Mesodermal cell (in vitro differentiated cells): ENCODE data around the gene ZNF605.
"Not testable (repeated sequence)": the region's sequence is repeated elsewhere in the genome, so short reads cannot be mapped to it uniquely, and the experiment has no call there.

ENCODE experiments used
- H3K27ac ChIP-seq: 2 replicates; pipeline ENCODE4 v1.7.0; 2013; ENCODE audit warnings: mild to moderate bottlenecking, low read depth, low read length, moderate library complexity; ENCODE audit not compliant: severe bottlenecking
- H3K36me3 ChIP-seq: 2 replicates; pipeline ENCODE4 v1.7.1; 2013; ENCODE audit warnings: mild to moderate bottlenecking, low read length, moderate library complexity; ENCODE audit not compliant: control insufficient read depth, insufficient read depth
- H3K4me1 ChIP-seq: one replicate; pipeline ENCODE4 v1.7.1; 2013; ENCODE audit warnings: mild to moderate bottlenecking, low read length; ENCODE audit not compliant: insufficient read depth, control insufficient read depth, poor library complexity, severe bottlenecking
- H3K4me3 ChIP-seq: 2 replicates; pipeline ENCODE4 v1.7.0; 2013; ENCODE audit warnings: low read length, control low read depth, mild to moderate bottlenecking; ENCODE audit not compliant: insufficient read depth, poor library complexity, severe bottlenecking; ENCODE audit errors: extremely low read depth
- H3K9me3 ChIP-seq: 2 replicates; pipeline ENCODE4 v1.7.1; 2013; ENCODE audit warnings: mild to moderate bottlenecking, low read length, moderate library complexity; ENCODE audit not compliant: control insufficient read depth
- WGBS, 2 experiments: methylation state at CpG; one replicate each; pipeline ENCODE4 v1.1.5; 2013; ENCODE audit warnings: missing lambda C conversion rate in 2 of 2; ENCODE audit not compliant: insufficient coverage in 2 of 2; 5-methylcytosine and 5-hydroxymethylcytosine counted together

Gene ZNF605

DNA sequence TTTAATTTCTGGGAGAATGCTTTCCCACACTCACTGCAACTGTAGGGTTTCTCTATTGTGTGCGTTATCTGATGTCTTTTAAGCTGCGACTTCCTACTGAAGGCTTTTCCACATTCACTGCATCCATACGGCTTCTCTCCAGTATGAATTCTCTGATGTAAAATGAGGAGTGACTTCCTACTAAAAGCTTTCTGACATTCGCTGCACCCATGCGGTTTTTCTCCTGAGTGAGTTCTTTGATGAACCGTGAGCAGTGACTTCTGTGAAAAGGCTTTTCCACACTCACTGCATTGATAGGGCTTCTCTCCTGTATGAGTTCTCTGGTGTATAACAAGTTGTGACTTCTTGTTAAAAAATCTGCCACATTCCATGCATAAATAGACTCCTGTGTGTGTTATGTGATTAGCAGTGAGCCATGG lies 29.7 kb downstream of the ZNF605 start:
- Histone ChIP-seq H3K4me3 (no peak overlapping the region), H3K9me3 (peaks cover 81% of the 10 kb centered on the region), H3K36me3 (peaks cover 14% of the 10 kb centered on the region), H3K27ac (no peak overlapping the region), H3K4me1 (no peaks in the 10 kb centered on the region)
- 90 to 95% methylated on average over 3 to 4 of the region's 6 CpGs for WGBS, 2 experiments

- Histone ChIP-seq H3K36me3 (peaks cover 11% of the 10 kb centered on the region), H3K4me1 (no peaks in the 10 kb centered on the region), H3K27ac (no peak overlapping the region), H3K9me3 (peaks cover 81% of the 10 kb centered on the region), H3K4me3 (no peak overlapping the region)
- WGBS, 2 experiments, result 96 to 100% methylated on average over 3 to 5 of the region's 8 CpGs
These were observed 30.3 kb downstream of the ZNF605 start for GRCh38 chr12:132925597-132926414.

GRCh38 chr12:132924356-132924755 lies 31.8 kb downstream of the ZNF605 start:
- Histone ChIP-seq H3K9me3 (peaks cover 83% of the 10 kb centered on the region), H3K4me1 (no peaks in the 10 kb centered on the region), H3K4me3 (no peak overlapping the region), H3K27ac (no peak overlapping the region), H3K36me3 (peaks cover 5% of the 10 kb centered on the region)
- WGBS, 2 experiments, result 85 to 95% methylated on average over 2 of the region's 3 CpGs

DNA sequence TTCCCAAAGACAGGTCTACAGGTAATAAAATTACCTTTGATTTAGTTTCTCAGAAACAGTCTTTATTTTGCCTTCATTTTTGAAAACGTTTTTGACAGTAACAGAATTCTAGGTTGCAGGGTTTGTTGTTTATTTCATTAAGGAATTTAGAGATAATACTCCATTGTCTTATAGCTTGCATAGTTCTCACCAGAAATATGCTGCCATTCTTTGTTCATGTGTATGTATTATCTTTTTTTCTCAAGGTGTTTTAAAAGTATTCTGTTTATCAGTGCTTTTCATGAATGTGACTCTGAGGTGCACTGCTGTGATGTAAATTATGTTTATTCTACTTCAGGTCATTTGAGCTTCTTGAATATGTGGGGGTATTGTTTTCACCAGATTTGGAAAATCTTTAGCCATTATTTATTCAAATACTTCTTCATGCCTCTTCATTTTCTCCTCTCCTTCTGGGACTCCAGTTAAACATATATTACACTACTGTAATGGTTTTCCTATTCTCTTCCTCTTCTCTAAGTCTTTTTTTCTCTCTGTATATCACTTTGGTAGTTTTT lies 32.7 kb downstream of the ZNF605 start:
- Histone ChIP-seq H3K4me3 (no peak overlapping the region), H3K9me3 (peaks cover 81% of the 10 kb centered on the region)
- WGBS, 2 experiments, result no CpG with 5 or more reads among the region's 1 CpG

GRCh38 chr12:132922676-132923075 lies 33.4 kb downstream of the ZNF605 start:
- H3K4me1 ChIP-seq, result no peaks in the 10 kb centered on the region
- H3K9me3 ChIP-seq, result peaks cover 87% of the 10 kb centered on the region
- no peak overlapping the region for H3K4me3 ChIP-seq
- H3K36me3 ChIP-seq, result peaks cover 5% of the 10 kb centered on the region
- no peak overlapping the region for H3K27ac ChIP-seq
- WGBS, 2 experiments, result 86 to 88% methylated on average over 2 to 3 of the region's 4 CpGs

More for the DNA sequence above, 32.7 kb downstream of the ZNF605 start:
- H3K36me3 ChIP-seq, result peaks cover 5% of the 10 kb centered on the region
- no peak overlapping the region for H3K27ac ChIP-seq
- no peaks in the 10 kb centered on the region for H3K4me1 ChIP-seq

DNA sequence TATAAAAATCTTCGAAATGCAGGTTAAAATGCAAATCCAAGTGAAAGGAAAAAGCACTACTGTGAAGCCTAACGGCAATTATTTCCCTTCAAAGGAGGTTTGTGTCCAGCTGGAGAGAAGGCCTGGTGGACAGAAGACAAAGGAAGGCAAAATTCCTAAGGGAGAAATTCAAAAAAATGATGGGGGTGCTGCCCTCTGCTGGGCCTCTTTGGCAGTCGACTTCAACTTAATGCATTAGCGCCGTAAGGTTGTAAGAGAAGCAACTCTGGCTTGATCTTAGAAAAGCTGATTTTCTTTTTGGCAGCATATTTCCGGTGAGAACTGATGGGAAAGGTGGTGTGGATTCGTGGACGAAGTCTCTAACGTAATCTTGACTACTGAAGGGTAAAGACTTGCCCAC lies 34.4 kb downstream of the ZNF605 start:
- H3K4me1 ChIP-seq, result no peaks in the 10 kb centered on the region
- H3K9me3 ChIP-seq, result peaks cover 84% of the 10 kb centered on the region

DNA sequence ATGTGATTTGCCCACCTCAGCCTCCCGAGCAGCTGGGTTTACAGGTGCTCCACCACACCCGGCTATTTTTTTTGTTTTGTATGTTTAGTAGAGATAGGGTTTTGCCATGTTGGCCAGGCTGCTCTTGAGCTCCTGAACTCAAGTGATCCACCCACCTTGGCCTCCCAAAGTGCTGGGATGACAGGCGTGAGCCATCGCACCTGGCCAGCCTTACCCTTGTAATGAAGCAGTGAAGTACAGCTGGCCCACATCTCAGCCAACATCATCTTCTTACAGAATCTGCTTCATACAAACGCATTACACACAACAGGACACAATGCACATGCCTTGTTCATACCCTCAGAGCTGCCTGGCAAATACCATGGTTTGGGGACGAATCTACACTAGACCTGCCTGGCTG lies 37.4 kb downstream of the ZNF605 start:
- Histone ChIP-seq H3K4me3 (no peak overlapping the region), H3K27ac (no peak overlapping the region), H3K4me1 (no peaks in the 10 kb centered on the region), H3K9me3 (peaks cover 72% of the 10 kb centered on the region), H3K36me3 (no peaks in the 10 kb centered on the region)
- WGBS, 2 experiments, result 87 to 93% methylated on average over 4 to 5 of the region's 6 CpGs

More for the DNA sequence above, 34.4 kb downstream of the ZNF605 start:
- Histone ChIP-seq H3K36me3 (peaks cover 5% of the 10 kb centered on the region), H3K4me3 (no peak overlapping the region), H3K27ac (no peak overlapping the region)
- WGBS, 2 experiments, result 91 to 92% methylated on average over 9 of the region's 9 CpGs

DNA sequence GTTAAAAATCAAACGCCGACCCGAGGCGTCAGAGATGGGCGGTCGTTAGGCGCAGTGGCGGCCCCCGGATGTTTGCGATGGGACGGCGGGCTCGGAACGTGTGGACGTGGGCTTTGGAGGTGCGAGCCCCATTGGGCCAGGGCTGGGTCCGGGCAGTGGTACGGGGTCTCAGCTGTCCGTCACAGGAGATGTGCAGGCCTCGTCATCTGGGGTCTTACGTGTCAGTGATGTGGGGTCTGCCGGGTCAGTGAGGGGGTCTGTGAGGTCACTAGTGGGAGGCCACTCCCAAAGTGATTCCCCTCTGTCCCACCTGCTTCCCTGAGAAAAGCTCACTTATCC lies 47.1 kb downstream of the ZNF605 start:
- H3K27ac ChIP-seq, result no peak overlapping the region
- H3K36me3 ChIP-seq, result no peaks in the 10 kb centered on the region
- no peaks in the 10 kb centered on the region for H3K4me1 ChIP-seq
- peak overlapping the region; percentile 48 for H3K4me3 ChIP-seq
- WGBS, 2 experiments, result 11 to 12% methylated on average over 10 to 20 of the region's 22 CpGs
- H3K9me3 ChIP-seq, result peaks cover 52% of the 10 kb centered on the region

GRCh38 chr12:132908145-132909029 lies 47.7 kb downstream of the ZNF605 start:
- Histone ChIP-seq H3K4me1 (no peaks in the 10 kb centered on the region), H3K27ac (no peak overlapping the region), H3K4me3 (peak overlapping the region; percentile 48), H3K36me3 (no peaks in the 10 kb centered on the region), H3K9me3 (peaks cover 48% of the 10 kb centered on the region)
- WGBS, 2 experiments, result 6 to 9% methylated on average over 62 to 85 of the region's 85 CpGs

DNA sequence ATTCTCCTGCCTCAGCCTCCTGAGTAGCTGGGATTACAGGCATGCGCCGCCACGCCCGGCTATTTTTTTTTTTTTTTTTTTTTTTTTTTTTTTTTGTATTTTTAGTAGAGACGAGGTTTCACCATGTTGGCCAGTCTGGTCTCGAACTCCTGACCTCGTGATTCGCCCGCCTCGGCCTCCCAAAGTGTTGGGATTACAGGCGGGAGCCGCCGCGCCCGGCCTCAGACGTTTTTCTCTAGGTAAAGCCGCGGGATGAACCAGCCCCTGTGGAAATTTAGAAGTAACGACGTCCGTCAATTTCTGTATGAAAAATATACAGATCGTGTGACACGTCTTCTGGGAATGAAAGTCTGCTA lies 48.3 kb downstream of the ZNF605 start:
- Histone ChIP-seq H3K9me3 (peaks cover 46% of the 10 kb centered on the region), H3K4me3 (peak overlapping the region; percentile 48)
- not testable (repeated sequence) for H3K27ac ChIP-seq, H3K4me1 ChIP-seq, H3K36me3 ChIP-seq
- whole genome bisulfite sequencing, 2 experiments, result 49 to 57% methylated on average over 18 of the region's 23 CpGs
